ENCODE measurements around the gene ZNF48.

The ZNF48 gene

GRCh38 chr16:30369938-30370455, 25.2 kb upstream of the ZNF48 start:
- Histone ChIP-seq H3K27me3 (ENCODE audit: control insufficient read depth, insufficient read depth, low read length) (no peaks in the 10 kb centered on the region), H2AFZ (peak overlapping the region; percentile 26), H3K4me1 (peaks cover 15% of the 10 kb centered on the region), H3K4me3 (ENCODE audit: low read depth, low read length) (peak overlapping the region; percentile 83), H3K27ac (no peak overlapping the region), H3K36me3 (ENCODE audit: control insufficient read depth, insufficient read depth, low read length) (no peaks in the 10 kb centered on the region), H3K79me2 (peaks cover 25% of the 10 kb centered on the region), H3K4me2 (ENCODE audit: low read length) (peak overlapping the region; percentile 92), H3K9ac (peak overlapping the region; percentile 40), H3K9me3 (ENCODE audit: control insufficient read depth, low read length) (no peaks in the 10 kb centered on the region)
- TF ChIP-seq, protein P1, sequence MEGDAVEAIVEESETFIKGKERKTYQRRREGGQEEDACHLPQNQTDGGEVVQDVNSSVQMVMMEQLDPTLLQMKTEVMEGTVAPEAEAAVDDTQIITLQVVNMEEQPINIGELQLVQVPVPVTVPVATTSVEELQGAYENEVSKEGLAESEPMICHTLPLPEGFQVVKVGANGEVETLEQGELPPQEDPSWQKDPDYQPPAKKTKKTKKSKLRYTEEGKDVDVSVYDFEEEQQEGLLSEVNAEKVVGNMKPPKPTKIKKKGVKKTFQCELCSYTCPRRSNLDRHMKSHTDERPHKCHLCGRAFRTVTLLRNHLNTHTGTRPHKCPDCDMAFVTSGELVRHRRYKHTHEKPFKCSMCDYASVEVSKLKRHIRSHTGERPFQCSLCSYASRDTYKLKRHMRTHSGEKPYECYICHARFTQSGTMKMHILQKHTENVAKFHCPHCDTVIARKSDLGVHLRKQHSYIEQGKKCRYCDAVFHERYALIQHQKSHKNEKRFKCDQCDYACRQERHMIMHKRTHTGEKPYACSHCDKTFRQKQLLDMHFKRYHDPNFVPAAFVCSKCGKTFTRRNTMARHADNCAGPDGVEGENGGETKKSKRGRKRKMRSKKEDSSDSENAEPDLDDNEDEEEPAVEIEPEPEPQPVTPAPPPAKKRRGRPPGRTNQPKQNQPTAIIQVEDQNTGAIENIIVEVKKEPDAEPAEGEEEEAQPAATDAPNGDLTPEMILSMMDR (IDR thresholded peaks at IDR 0.05): no peak

GRCh38 chr16:30370456-30371247, 24.6 kb upstream of the ZNF48 start, which contains the start of gene TBC1D10B:
TSS of gene TBC1D10B (minus strand) at chr16:30370494. CDS start at chr16:30370183, 311 bp downstream.
- TF ChIP-seq, protein P1 (IDR thresholded peaks at IDR 0.05): peak; percentile 48
- Histone ChIP-seq H3K9me3 (ENCODE audit: control insufficient read depth, low read length) (no peaks in the 10 kb centered on the region), H3K4me2 (ENCODE audit: low read length) (peak within 1 kb of the TSS; percentile 92), H3K79me2 (peaks cover 25% of the 10 kb centered on the region), H3K4me3 (ENCODE audit: low read depth, low read length) (peak within 1 kb of the TSS; percentile 83), H3K9ac (peak within 1 kb of the TSS; percentile 40), H3K27ac (peak within 1 kb of the TSS; percentile 85), H3K36me3 (ENCODE audit: control insufficient read depth, insufficient read depth, low read length) (no peaks in the 10 kb centered on the region), H3K27me3 (ENCODE audit: control insufficient read depth, insufficient read depth, low read length) (no peaks in the 10 kb centered on the region), H2AFZ (peak within 1 kb of the TSS; percentile 77), H3K4me1 (peaks cover 15% of the 10 kb centered on the region)

- H3K27ac ChIP-seq: peak overlapping the region; percentile 85
- H3K4me1 ChIP-seq: peaks cover 15% of the 10 kb centered on the region
- H3K36me3 ChIP-seq (ENCODE audit: control insufficient read depth, insufficient read depth, low read length): no peaks in the 10 kb centered on the region
- H3K9me3 ChIP-seq (ENCODE audit: control insufficient read depth, low read length): no peaks in the 10 kb centered on the region
- TF ChIP-seq, protein P1 (IDR thresholded peaks at IDR 0.05): no peak
- H3K4me2 ChIP-seq (ENCODE audit: low read length): peak overlapping the region; percentile 91
- peaks cover 25% of the 10 kb centered on the region for H3K79me2 ChIP-seq
- H2AFZ ChIP-seq: peak overlapping the region; percentile 77
- peak overlapping the region; percentile 16 for H3K9ac ChIP-seq
- H3K27me3 ChIP-seq (ENCODE audit: control insufficient read depth, insufficient read depth, low read length): no peaks in the 10 kb centered on the region
- peak overlapping the region; percentile 60 for H3K4me3 ChIP-seq (ENCODE audit: low read depth, low read length)
Observed at GRCh38 chr16:30371248-30371816, 23.9 kb upstream of the ZNF48 start.

- H3K79me2 ChIP-seq: peaks cover 19% of the 10 kb centered on the region
- no peak overlapping the region for H3K27ac ChIP-seq
- H3K36me3 ChIP-seq (ENCODE audit: control insufficient read depth, insufficient read depth, low read length): no peaks in the 10 kb centered on the region
- H3K27me3 ChIP-seq (ENCODE audit: control insufficient read depth, insufficient read depth, low read length): no peaks in the 10 kb centered on the region
- TF ChIP-seq, protein P1 (IDR thresholded peaks at IDR 0.05): no peak
- peak overlapping the region; percentile 77 for H2AFZ ChIP-seq
- no peak overlapping the region for H3K4me3 ChIP-seq (ENCODE audit: low read depth, low read length)
- peaks cover 16% of the 10 kb centered on the region for H3K4me1 ChIP-seq
- no peak overlapping the region for H3K4me2 ChIP-seq (ENCODE audit: low read length)
- H3K9me3 ChIP-seq (ENCODE audit: control insufficient read depth, low read length): no peaks in the 10 kb centered on the region
- no peak overlapping the region for H3K9ac ChIP-seq
Observed at GRCh38 chr16:30372038-30372712, 23.0 kb upstream of the ZNF48 start.

Measured in parathyroid adenoma (tissue), 2 donors.